Stimulated activated CD8-positive, alpha-beta memory T cell treated with anti-CD3 and anti-CD28 coated beads, Interleukin-4, amount 100 ng/mL, for 1 hour (primary cell): Measurements from ENCODE around the gene TTBK2.
"Not testable (repeated sequence)": the region's sequence is repeated elsewhere in the genome, so short reads cannot be mapped to it uniquely, and the experiment has no call there.

Experiments used
- DNase-seq, 2 donors: peaks; one replicate each; pipeline ENCODE4 v3.0.0-alpha.2; 2020; ENCODE audit warnings: low read depth in 2 of 2, low spot score in 1 of 2

Gene TTBK2

GRCh38 chr15:42908538-42908937 is 12.0 kb downstream of the TTBK2 start:
- no peak for DNase-seq

GRCh38 chr15:42903388-42904324 is 16.9 kb downstream of the TTBK2 start:
- DNase-seq, result no peak

GRCh38 chr15:42893911-42894310 is 26.7 kb downstream of the TTBK2 start:
- not testable (repeated sequence) for DNase-seq

GRCh38 chr15:42891569-42891968 is 29.0 kb downstream of the TTBK2 start:
- DNase-seq, result no peak

DNA sequence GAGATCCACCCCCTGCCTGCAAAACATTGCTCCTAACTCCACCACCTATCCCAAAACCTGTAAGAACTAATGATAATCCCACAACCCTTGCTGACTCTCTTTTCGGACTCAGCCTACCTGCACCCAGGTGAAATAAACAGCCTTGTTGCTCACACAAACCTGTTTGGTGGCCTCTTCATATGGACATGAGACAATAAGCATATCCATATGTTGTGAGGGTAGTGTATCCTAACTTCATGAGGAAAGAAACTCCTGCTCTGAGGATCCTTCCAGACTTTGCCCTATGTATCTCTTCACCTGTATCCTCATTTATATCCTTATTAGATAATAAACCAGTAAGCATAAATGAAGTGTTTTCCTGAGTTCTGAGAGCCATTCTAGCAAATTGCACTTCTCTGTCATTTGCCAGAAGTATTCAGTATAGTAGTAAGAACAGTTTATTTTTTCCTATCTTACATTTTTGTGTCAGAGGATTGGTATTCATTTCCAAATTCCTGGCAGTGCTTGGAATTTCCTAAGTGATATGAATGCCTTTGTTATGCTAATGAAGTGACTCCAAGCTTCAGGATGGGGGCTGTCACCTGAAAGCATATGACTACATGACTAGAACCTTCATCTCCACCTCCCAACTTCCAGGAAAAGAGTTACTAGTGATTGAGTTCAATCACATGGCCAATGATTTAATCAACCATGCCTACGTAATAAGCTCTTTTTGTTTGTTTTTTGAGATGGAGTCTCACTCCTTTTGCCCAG is 30.2 kb downstream of the TTBK2 start:
- DNase-seq, result no peak

DNA sequence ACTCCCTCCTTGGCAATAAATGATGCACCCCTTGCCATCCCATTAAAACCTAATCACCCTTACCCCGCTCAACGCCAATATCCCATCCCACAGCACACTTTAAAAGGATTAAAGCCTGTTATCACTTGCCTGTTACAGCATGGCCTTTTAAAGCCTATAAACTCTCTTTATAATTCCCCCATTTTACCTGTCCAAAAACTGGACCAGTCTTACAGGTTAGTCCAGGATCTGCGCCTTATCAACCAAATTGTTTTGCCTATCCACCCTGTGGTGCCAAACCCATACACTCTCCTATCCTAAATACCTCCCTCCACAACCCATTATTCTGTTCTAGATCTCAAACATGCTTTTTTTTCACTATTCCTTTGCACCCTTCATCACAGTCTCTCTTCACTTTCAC is 33.2 kb downstream of the TTBK2 start:
- not testable (repeated sequence) for DNase-seq

GRCh38 chr15:42880121-42880520 is 40.5 kb downstream of the TTBK2 start:
- DNase-seq, result no peak

GRCh38 chr15:42879443-42879842 is 41.1 kb downstream of the TTBK2 start:
- no peak for DNase-seq

DNA sequence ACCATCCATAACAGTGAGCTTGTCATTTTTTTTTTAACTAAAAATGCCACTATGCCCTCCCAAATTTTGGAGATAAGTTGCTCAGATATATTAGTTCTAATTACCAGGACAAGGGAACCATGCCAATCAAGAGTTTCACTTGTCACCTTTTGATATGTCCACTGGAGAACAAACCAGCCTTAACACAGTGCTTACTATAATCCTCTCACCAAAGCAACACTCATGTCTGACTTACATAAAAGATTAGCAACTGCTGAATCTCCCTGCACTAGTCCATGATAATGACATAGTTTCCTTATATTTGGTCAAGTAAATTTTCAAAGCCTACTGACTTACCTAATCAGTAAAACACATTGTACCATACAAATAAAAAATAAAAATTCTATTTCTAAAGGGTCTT is 44.4 kb downstream of the TTBK2 start:
- DNase-seq, result no peak

- no peak for DNase-seq
These were observed 51.9 kb downstream of the TTBK2 start for GRCh38 chr15:42868683-42869082.

- DNase-seq, result no peak
These were observed 56.9 kb downstream of the TTBK2 start for GRCh38 chr15:42863572-42864239.

DNA sequence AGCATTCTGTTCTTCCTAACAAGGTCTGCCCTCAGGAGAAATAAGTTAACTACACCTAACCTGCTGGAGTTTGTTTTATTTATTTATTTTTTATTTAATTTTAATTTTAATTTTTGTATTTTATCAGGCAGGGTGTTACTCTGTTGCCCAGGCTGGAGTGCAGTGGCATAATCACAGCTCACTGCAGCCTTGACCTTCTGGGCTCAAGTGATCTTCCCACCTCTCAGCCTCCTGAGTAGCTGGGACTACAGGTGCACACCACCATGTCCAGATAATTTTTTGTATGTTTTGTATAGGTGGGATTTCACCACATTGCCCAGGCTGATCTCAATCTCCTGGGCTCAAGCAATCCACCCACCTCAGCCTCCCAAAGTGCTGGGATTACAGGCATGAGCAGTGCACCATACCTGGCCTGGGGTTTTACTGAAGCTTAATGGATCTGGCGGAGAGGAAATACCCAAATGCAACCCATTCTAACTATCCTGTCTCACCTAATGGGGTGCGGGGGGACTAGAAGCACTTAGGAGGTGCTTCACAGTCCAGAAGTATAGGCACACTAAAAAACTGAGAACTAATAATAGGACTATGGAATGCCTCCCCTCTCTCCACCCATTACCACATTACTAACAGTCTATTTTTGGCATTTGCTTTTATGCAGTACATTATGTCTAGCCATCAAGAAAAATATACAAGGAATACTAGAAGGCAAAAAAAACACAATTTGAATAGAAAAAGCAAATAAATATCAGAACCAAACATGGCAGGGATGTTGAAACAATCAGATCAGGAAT is 61.4 kb downstream of the TTBK2 start:
- no peak for DNase-seq

GRCh38 chr15:42858540-42858939 is 62.0 kb downstream of the TTBK2 start:
- DNase-seq, result no peak

DNA sequence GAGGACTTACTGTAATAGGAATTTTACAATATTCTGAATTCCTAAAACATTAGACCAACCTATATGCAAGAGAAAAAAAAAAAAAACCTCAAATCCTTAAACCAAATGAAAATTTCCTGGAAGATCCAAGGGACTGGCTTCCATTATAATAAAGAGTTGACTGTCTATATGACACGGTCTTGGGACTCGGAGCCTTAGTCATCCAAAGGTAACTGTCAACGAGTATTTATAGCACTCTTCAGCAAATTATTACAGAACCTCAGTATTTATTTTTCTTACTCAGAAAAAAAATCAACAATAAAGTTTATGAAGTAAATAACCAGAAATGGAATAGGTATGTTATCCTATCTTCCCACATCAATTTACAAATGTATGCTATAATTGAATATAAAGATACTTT is 66.0 kb downstream of the TTBK2 start:
- DNase-seq, result no peak

DNA sequence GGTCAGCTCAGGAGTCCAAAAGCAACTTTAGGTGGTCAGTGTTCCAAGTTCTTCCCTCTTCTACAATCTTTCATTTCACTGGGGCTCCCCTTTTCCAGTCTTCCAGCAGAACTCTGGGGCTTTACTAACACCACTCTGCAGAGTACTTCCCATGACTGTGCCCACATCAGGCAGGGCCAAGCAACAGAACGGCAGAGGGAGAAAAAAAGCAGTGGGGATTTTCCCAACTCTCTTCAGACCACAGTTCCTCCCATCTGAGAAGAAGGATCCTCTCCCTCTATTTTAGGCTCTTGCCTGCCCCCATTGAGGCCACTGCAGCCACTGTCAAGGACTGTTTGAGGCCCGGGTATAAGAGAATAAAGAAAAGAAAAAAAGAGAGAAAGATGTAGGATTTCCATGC is 70.7 kb downstream of the TTBK2 start:
- no peak for DNase-seq

DNA sequence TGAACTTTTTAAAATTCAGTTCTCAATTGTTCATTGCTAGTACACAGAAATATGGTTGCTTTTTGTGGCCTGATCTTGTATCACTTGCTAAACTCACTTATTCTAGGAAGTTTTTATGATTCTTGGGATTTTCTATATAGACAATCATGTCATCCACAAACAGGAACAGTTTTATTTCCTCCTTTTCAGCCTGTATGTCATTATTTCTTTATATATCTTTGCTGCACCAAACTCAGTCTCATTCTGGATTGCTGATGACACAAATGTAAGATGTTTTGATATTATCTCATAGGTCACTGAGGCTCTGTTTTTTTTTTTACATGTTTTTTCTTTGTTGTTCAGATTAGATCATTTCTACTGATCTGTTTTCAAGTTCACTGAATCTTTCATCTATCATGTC is 71.7 kb downstream of the TTBK2 start:
- no peak for DNase-seq

- no peak for DNase-seq
These were observed 73.9 kb downstream of the TTBK2 start for GRCh38 chr15:42846647-42847046.

DNA sequence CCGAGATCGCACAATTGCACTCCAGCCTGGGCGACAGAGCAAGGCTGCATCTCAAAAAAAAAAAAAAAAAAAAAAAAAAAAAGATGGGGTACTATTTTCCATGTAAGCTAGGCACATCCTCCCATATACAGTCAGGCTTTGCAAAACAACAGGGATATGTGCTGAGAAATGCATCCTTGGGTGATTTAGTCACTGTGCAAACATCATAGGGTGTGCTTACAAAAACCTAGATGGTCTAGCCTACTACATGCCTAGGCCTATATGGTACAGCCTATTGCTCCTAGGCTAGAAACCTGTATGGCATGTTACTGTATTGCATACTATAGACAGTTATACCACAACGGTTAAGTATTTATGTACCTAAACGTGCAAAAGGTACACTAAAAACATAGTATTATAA is 75.0 kb downstream of the TTBK2 start:
- no peak for DNase-seq

- no peak for DNase-seq
These were observed 76.9 kb downstream of the TTBK2 start for GRCh38 chr15:42843699-42844098.

DNA sequence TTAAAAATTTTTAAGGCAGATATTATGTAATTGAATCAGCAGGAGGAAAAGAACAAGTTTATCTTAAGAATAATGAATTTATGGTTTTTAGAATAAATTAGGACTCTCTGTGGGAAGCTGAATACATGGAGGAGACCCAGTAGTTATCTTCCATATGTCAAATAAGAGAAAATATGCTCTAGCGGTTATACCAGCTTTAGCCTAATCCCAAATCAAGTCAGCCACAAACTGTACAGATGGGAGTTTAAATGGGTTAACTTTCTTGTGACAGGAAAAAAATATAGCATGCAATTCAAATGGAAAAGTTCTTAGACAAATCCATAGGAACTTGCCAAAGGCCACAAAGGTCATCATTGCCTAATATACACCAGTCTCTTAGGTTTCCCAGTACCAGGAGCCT is 84.3 kb downstream of the TTBK2 start:
- no peak for DNase-seq

- DNase-seq, result no peak
These were observed 88.0 kb downstream of the TTBK2 start for GRCh38 chr15:42832576-42832975.
